GM12875 (cell line): ENCODE results near the gene HS3ST4.

ENCODE experiments used
- H3K4me3 ChIP-seq: one replicate; pipeline ENCODE4 v1.5.1; 2011; ENCODE audit warnings: low read depth, low read length, control low read depth
- CTCF ChIP-seq: IDR thresholded peaks from 2 replicates; pipeline ENCODE4 v1.5.1; 2011; ENCODE audit warnings: low read depth, mild to moderate bottlenecking, control low read depth, inconsistent platforms, low read length, moderate library complexity, borderline replicate concordance; ENCODE audit not compliant: insufficient read depth

HS3ST4 gene

GRCh38 chr16:25877103-25877502, 185.3 kb downstream of the HS3ST4 start:
- H3K4me3 ChIP-seq = no peak overlapping the region
- no peak for TF ChIP-seq CTCF

- no peak for TF ChIP-seq CTCF
- H3K4me3 ChIP-seq = no peak overlapping the region
Observed at GRCh38 chr16:25886598-25886997, 194.8 kb downstream of the HS3ST4 start.

- no peak for TF ChIP-seq CTCF
- H3K4me3 ChIP-seq = no peak overlapping the region
Observed at GRCh38 chr16:25888868-25889267, 197.1 kb downstream of the HS3ST4 start.

- no peak overlapping the region for H3K4me3 ChIP-seq
- no peak for TF ChIP-seq CTCF
Observed at GRCh38 chr16:25893332-25893731, 201.6 kb downstream of the HS3ST4 start.

- no peak overlapping the region for H3K4me3 ChIP-seq
- TF ChIP-seq CTCF = no peak
Observed at GRCh38 chr16:25894093-25894492, 202.3 kb downstream of the HS3ST4 start.

- H3K4me3 ChIP-seq = no peak overlapping the region
- TF ChIP-seq CTCF = no peak
Observed at GRCh38 chr16:25895380-25895779, 203.6 kb downstream of the HS3ST4 start.

- TF ChIP-seq CTCF = no peak
- H3K4me3 ChIP-seq = no peak overlapping the region
Observed at GRCh38 chr16:25896411-25896810, 204.7 kb downstream of the HS3ST4 start.
